CD14-positive monocyte (primary cell): ENCODE data around the gene MRPL46. TPM values are rescaled to one million over a fixed set of nuclear protein-coding genes. Genes with fewer than 3 reads are reported as not detected.

Source experiments
- DNase-seq, 3 donors: peaks; one replicate each; pipeline ENCODE4 v3.0.0-alpha.2; 2011 to 2022
- H2AFZ ChIP-seq: 2 replicates; pipeline ENCODE4 v1.6.0; 2012; ENCODE audit warnings: mild to moderate bottlenecking, low read depth, low read length, inconsistent platforms; ENCODE audit not compliant: insufficient read depth, poor library complexity, severe bottlenecking
- H3K27ac ChIP-seq, 2 donors: 1 replicate in 1 of 2; 2 replicates in 1 of 2; pipeline ENCODE4 v1.5.1; 2012 to 2013; ENCODE audit warnings: low read length in 2 of 2, control low read depth in 1 of 2, inconsistent platforms in 1 of 2, low read depth in 1 of 2, mild to moderate bottlenecking in 1 of 2
- H3K27me3 ChIP-seq, 2 donors: one replicate each; pipeline versions ENCODE4 v1.6.0 to v1.6.1; 2011 to 2013; ENCODE audit warnings: low read length in 2 of 2; ENCODE audit not compliant: control insufficient read depth in 2 of 2, insufficient read depth in 2 of 2
- H3K36me3 ChIP-seq, 2 donors: replicated peaks in 1 of 2; 1 replicate in 1 of 2; 2 replicates in 1 of 2; pipeline versions ENCODE4 v1.5.1 to v1.6.1; 2012 to 2013; ENCODE audit warnings: low read length in 2 of 2, control low read depth in 1 of 2, inconsistent platforms in 1 of 2, mild to moderate bottlenecking in 1 of 2; ENCODE audit not compliant: insufficient read depth in 2 of 2, control insufficient read depth in 1 of 2
- H3K4me1 ChIP-seq, 2 donors: 1 replicate in 1 of 2; 2 replicates in 1 of 2; pipeline versions ENCODE4 v1.5.1 to v1.6.1; 2012 to 2013; ENCODE audit warnings: low read length in 2 of 2, control low read depth in 1 of 2, inconsistent platforms in 1 of 2, mild to moderate bottlenecking in 1 of 2, moderate library complexity in 1 of 2; ENCODE audit not compliant: insufficient read depth in 2 of 2, control insufficient read depth in 1 of 2
- H3K4me2 ChIP-seq: replicated peaks from 2 replicates; pipeline ENCODE3; 2012; ENCODE audit warnings: low read length, moderate library complexity, mild to moderate bottlenecking; ENCODE audit not compliant: poor library complexity, severe bottlenecking; ENCODE audit errors: extremely low read depth
- H3K4me3 ChIP-seq, 3 experiments: fragments of 200-600 bp in 1 of 3; sonication (generic) in 1 of 3; replicated peaks in 1 of 3; 1 replicate in 2 of 3; 2 replicates in 1 of 3; pipeline ENCODE4 v1.5.1; 2011 to 2013; ENCODE audit warnings: low read length in 3 of 3, mild to moderate bottlenecking in 3 of 3, control low read depth in 2 of 3, low read depth in 2 of 3, inconsistent platforms in 1 of 3, moderate library complexity in 1 of 3
- H3K79me2 ChIP-seq: 2 replicates; pipeline ENCODE4 v1.6.0; 2012; ENCODE audit warnings: mild to moderate bottlenecking, control low read depth, inconsistent platforms, low read length, moderate library complexity; ENCODE audit not compliant: insufficient read depth
- H3K9ac ChIP-seq: 2 replicates; pipeline ENCODE4 v1.6.0; 2017; ENCODE audit warnings: low read length, mild to moderate bottlenecking; ENCODE audit not compliant: insufficient read depth, poor library complexity, severe bottlenecking
- H3K9me3 ChIP-seq, 2 donors: replicated peaks in 1 of 2; 1 replicate in 1 of 2; 2 replicates in 1 of 2; pipeline versions ENCODE4 v1.5.1 to v1.6.1; 2012 to 2013; ENCODE audit warnings: low read length in 2 of 2, control low read depth in 1 of 2; ENCODE audit not compliant: control insufficient read depth in 1 of 2, insufficient read depth in 1 of 2
- H4K20me1 ChIP-seq: 2 replicates; pipeline ENCODE4 v1.6.0; 2012; ENCODE audit warnings: mild to moderate bottlenecking, low read length, control low read depth, moderate library complexity; ENCODE audit not compliant: insufficient read depth
- H3K27ac Mint-ChIP-seq, 7 donors: one replicate each; pipeline ENCODE4 v1.8.0; 2020; ENCODE audit warnings: mild to moderate bottlenecking in 7 of 7, mixed read lengths in 7 of 7, moderate library complexity in 6 of 7, inconsistent platforms in 2 of 7
- H3K27me3 Mint-ChIP-seq, 3 donors: one replicate each; pipeline ENCODE4 v1.8.0; 2021 to 2022; ENCODE audit warnings: low read depth in 3 of 3, mild to moderate bottlenecking in 3 of 3, mixed read lengths in 3 of 3, moderate library complexity in 3 of 3, inconsistent platforms in 1 of 3
- H3K36me3 Mint-ChIP-seq, 2 donors: one replicate each; pipeline ENCODE4 v1.8.0; 2020; ENCODE audit warnings: mixed read lengths in 2 of 2, inconsistent platforms in 1 of 2, mild to moderate bottlenecking in 1 of 2
- H3K4me1 Mint-ChIP-seq: one replicate; pipeline ENCODE4 v1.8.0; 2020; ENCODE audit warnings: mild to moderate bottlenecking, mixed read lengths
- H3K4me3 Mint-ChIP-seq, 2 donors: one replicate each; pipeline ENCODE4 v1.8.0; 2020; ENCODE audit warnings: mild to moderate bottlenecking in 2 of 2, mixed read lengths in 2 of 2, moderate library complexity in 1 of 2
- H3K9me3 Mint-ChIP-seq, 7 donors: one replicate each; pipeline ENCODE4 v1.8.0; 2020 to 2022; ENCODE audit warnings: mixed read lengths in 7 of 7, mild to moderate bottlenecking in 6 of 7, moderate library complexity in 6 of 7, inconsistent platforms in 2 of 7
- CTCF ChIP-seq: fragments of 200-600 bp; IDR thresholded peaks from one replicate; pipeline ENCODE4 v1.8.0; 2022; ENCODE audit warnings: antibody characterized with exemption, mild to moderate bottlenecking
- WGBS: methylation state at CpG from one replicate; pipeline ENCODE4 v1.1.5; 2013; ENCODE audit warnings: missing lambda C conversion rate; ENCODE audit not compliant: insufficient coverage; 5-methylcytosine and 5-hydroxymethylcytosine counted together
- intact Hi-C, 2 donors: fragments of 100-400 bp; cut with micrococcal nuclease; formaldehyde crosslinking; loops; one replicate each; pipeline versions ENCODE4 v1.15.0 to v1.15.1; 2023
- polyA plus RNA-seq, 3 donors: library from polyadenylated mRNA; depleted of rRNA in 1 of 3; unstranded in 2 of 3; stranded (reverse) in 1 of 3; fragments of 300-500 nt in 2 of 3; fragments of >200 nt in 1 of 3; fragmentation: Illumina TruSeq in 2 of 3; gene quantifications; 1 replicate in 2 of 3; 2 replicates in 1 of 3; pipeline ENCODE4 v1.2.3, GENCODE V29; 2012 to 2021

The MRPL46 gene
- polyA plus RNA-seq, 3 donors: 6.3 to 20.3 (median 17.0) TPM

- peaks cover 0 to 6% (median 3%) of the 10 kb centered on the region in 7 donors for H3K9me3 Mint-ChIP-seq
- H3K4me3 ChIP-seq: no peak overlapping the region
- no peak overlapping the region for H3K27ac Mint-ChIP-seq
- no peak overlapping the region for H2AFZ ChIP-seq
- H3K27me3 ChIP-seq: no peaks in the 10 kb centered on the region
- no peak for DNase-seq
- WGBS: 98% methylated on average over 7 of the region's 8 CpGs
- no peak for TF ChIP-seq CTCF
- intact Hi-C loops: no loop called here
- H3K4me3 Mint-ChIP-seq: no peak overlapping the region
- no peaks in the 10 kb centered on the region for H3K36me3 ChIP-seq
- H3K4me1 ChIP-seq: no peaks in the 10 kb centered on the region
- no peaks in the 10 kb centered on the region for H3K36me3 Mint-ChIP-seq
- no peak overlapping the region for H3K9ac ChIP-seq
- no peak overlapping the region for H3K4me2 ChIP-seq
- H3K9me3 ChIP-seq: peaks cover 0 to 2% of the 10 kb centered on the region in 2 donors
- no peaks in the 10 kb centered on the region for H4K20me1 ChIP-seq
- no peaks in the 10 kb centered on the region for H3K79me2 ChIP-seq
- no peak overlapping the region for H3K27ac ChIP-seq
- H3K4me1 Mint-ChIP-seq: no peaks in the 10 kb centered on the region
- peaks cover 10 to 16% (median 13%) of the 10 kb centered on the region in 3 donors for H3K27me3 Mint-ChIP-seq
Measured at GRCh38 chr15:88423331-88423730, 43.9 kb downstream of the MRPL46 start.

- H3K79me2 ChIP-seq: no peaks in the 10 kb centered on the region
Measured at GRCh38 chr15:88419830-88420229, 47.4 kb downstream of the MRPL46 start.

More at GRCh38 chr15:88419830-88420229, 47.4 kb downstream of the MRPL46 start:
- no peaks in the 10 kb centered on the region for H4K20me1 ChIP-seq
- no peak overlapping the region for H3K27ac Mint-ChIP-seq
- WGBS: no CpG with 5 or more reads among the region's 3 CpGs
- no peaks in the 10 kb centered on the region for H3K36me3 Mint-ChIP-seq
- H3K36me3 ChIP-seq: no peaks in the 10 kb centered on the region
- H3K4me2 ChIP-seq: no peak overlapping the region
- H3K4me1 Mint-ChIP-seq: no peaks in the 10 kb centered on the region
- no peak overlapping the region for H3K4me3 ChIP-seq
- H3K4me1 ChIP-seq: no peaks in the 10 kb centered on the region
- peaks cover 2 to 9% (median 9%) of the 10 kb centered on the region in 3 donors for H3K27me3 Mint-ChIP-seq
- intact Hi-C loops: no loop called here
- no peak overlapping the region for H3K27ac ChIP-seq
- no peak for DNase-seq
- no peak overlapping the region for H3K9ac ChIP-seq
- peaks cover 0 to 2% of the 10 kb centered on the region in 2 donors for H3K9me3 ChIP-seq
- H3K27me3 ChIP-seq: no peaks in the 10 kb centered on the region
- TF ChIP-seq CTCF: no peak
- H3K9me3 Mint-ChIP-seq: peaks cover 0 to 6% (median 2%) of the 10 kb centered on the region in 7 donors
- H3K4me3 Mint-ChIP-seq: no peak overlapping the region
- H2AFZ ChIP-seq: no peak overlapping the region

Other genes starting within 250 kb of the MRPL46 start
- gene NTRK3, start 210.6 kb downstream of the MRPL46 start, polyA plus RNA-seq: not detected
- gene MRPS11, start 320 bp upstream of the MRPL46 start, polyA plus RNA-seq: 10 to 100 TPM; 31.1 to 70.2 (median 65.2) TPM
- 1 to 10 TPM in 2 of 3 donors, under 1 TPM in 1; 0.88 to 3.4 (median 1.8) TPM for gene DET1, start 79.3 kb upstream of the MRPL46 start, polyA plus RNA-seq
- 10 to 100 TPM in 1 of 3 donors, 1 to 10 TPM in 2; 4.6 to 10.7 (median 6.3) TPM for gene AEN, start 154.0 kb upstream of the MRPL46 start, polyA plus RNA-seq
- gene ISG20, start 171.6 kb upstream of the MRPL46 start, polyA plus RNA-seq: 10 to 100 TPM; 15.6 to 29.3 (median 25.1) TPM